Gastroesophageal sphincter (tissue), 4 donors: Measurements from ENCODE around the gene ARHGAP25. TPM values are rescaled to one million over a fixed set of nuclear protein-coding genes. Genes with fewer than 3 reads are reported as not detected.

Experiments
- ATAC-seq: fragments of 150-250 bp; one replicate; pipeline ENCODE4 v1.9.1; 2016; ENCODE audit warnings: mild to moderate bottlenecking, moderate library complexity
- H3K27ac ChIP-seq, 4 donors: fragments of 200-600 bp; sonication (generic) in 3 of 4; 1 replicate in 3 of 4; 2 replicates in 1 of 4; pipeline ENCODE4 v1.5.1; 2016 to 2019
- H3K27me3 ChIP-seq: fragments of 200-600 bp; sonication (generic); one replicate; pipeline ENCODE4 v1.5.1; 2019
- H3K36me3 ChIP-seq, 2 donors: fragments of 200-600 bp; sonication (generic); one replicate each; pipeline ENCODE4 v1.5.1; 2019; ENCODE audit warnings: control low read depth in 1 of 2
- H3K4me1 ChIP-seq, 3 donors: fragments of 200-600 bp; sonication (generic); 1 replicate in 2 of 3; 2 replicates in 1 of 3; pipeline ENCODE4 v1.5.1; 2016 to 2019; ENCODE audit warnings: control low read depth in 2 of 3
- H3K4me3 ChIP-seq, 2 donors: fragments of 200-600 bp; sonication (generic); one replicate each; pipeline ENCODE4 v1.5.1; 2019; ENCODE audit warnings: mild to moderate bottlenecking in 1 of 2, moderate library complexity in 1 of 2
- H3K9me3 ChIP-seq, 3 donors: fragments of 200-600 bp; sonication (generic); one replicate each; pipeline ENCODE4 v1.5.1; 2017 to 2019; ENCODE audit warnings: control low read depth in 2 of 3
- CTCF ChIP-seq, 4 experiments: fragments of 200-600 bp in 2 of 4; fragments of 450-650 bp in 2 of 4; sonication (generic) in 1 of 4; IDR thresholded peaks; one replicate each; pipeline ENCODE4 v1.5.1; 2017 to 2019; ENCODE audit warnings: antibody characterized with exemption in 4 of 4, mild to moderate bottlenecking in 2 of 4, moderate library complexity in 2 of 4
- EP300 ChIP-seq: sonication (generic); formaldehyde crosslinking; IDR thresholded peaks from one replicate; pipeline ENCODE4 v1.6.1; 2017; ENCODE audit warnings: antibody characterized with exemption, mild to moderate bottlenecking
- POLR2A ChIP-seq, 2 donors: fragments of 450-650 bp; IDR thresholded peaks; one replicate each; pipeline ENCODE4 v1.6.1; 2017; ENCODE audit warnings: antibody characterized with exemption in 2 of 2, mild to moderate bottlenecking in 2 of 2, moderate library complexity in 1 of 2
- POLR2AphosphoS5 ChIP-seq: sonication (generic); formaldehyde crosslinking; IDR thresholded peaks from one replicate; pipeline ENCODE4 v1.6.1; 2017; ENCODE audit warnings: antibody characterized with exemption
- WGBS, 2 donors: methylation state at CpG; one replicate each; pipeline ENCODE4 v1.1.5; 2018; ENCODE audit warnings: low coverage in 1 of 2; 5-methylcytosine and 5-hydroxymethylcytosine counted together
- total RNA-seq, 4 donors: library from RNA; depleted of rRNA; stranded (reverse); fragments of >200 nt; gene quantifications; one replicate each; pipeline ENCODE4 v1.1.0, GENCODE V29; 2016

ARHGAP25 gene
- total RNA-seq, 4 donors from 2014 or later = 2.2 to 7.3 (median 4.4) TPM

- no peak for ATAC-seq
- H3K27ac ChIP-seq = no peak overlapping the region
- WGBS, 2 donors = 80 to 82% methylated on average over 1 of the region's 2 CpGs
Measured at GRCh38 chr2:68824831-68825230, 90.2 kb downstream of the ARHGAP25 start.

GRCh38 chr2:68825866-68826265 is 91.3 kb downstream of the ARHGAP25 start:
- no peak for ATAC-seq
- TF ChIP-seq CTCF (IDR thresholded peaks at IDR 0.05) = no peak
- TF ChIP-seq POLR2AphosphoS5 = no peak
- TF ChIP-seq POLR2A (IDR thresholded peaks at IDR 0.05) = no peak
- TF ChIP-seq EP300 = no peak
- Histone ChIP-seq H3K27me3 (no peaks in the 10 kb centered on the region), H3K36me3 (no peaks in the 10 kb centered on the region), H3K4me1 (peaks cover 0 to 33% (median 11%) of the 10 kb centered on the region in 3 donors), H3K27ac (no peak overlapping the region), H3K9me3 (no peaks in the 10 kb centered on the region), H3K4me3 (no peak overlapping the region)
- WGBS, 2 donors = 80 to 85% methylated on average over 2 to 5 of the region's 5 CpGs

More at GRCh38 chr2:68824831-68825230, 90.2 kb downstream of the ARHGAP25 start:
- H3K9me3 ChIP-seq = no peaks in the 10 kb centered on the region
- no peaks in the 10 kb centered on the region for H3K36me3 ChIP-seq
- H3K4me1 ChIP-seq = peaks cover 0 to 23% (median 11%) of the 10 kb centered on the region in 3 donors
- H3K27me3 ChIP-seq = no peaks in the 10 kb centered on the region
- TF ChIP-seq CTCF (IDR thresholded peaks at IDR 0.05) (no peak), POLR2A (IDR thresholded peaks at IDR 0.05) (no peak), EP300 (no peak)
- H3K4me3 ChIP-seq = no peak overlapping the region

GRCh38 chr2:68827666-68828065 is 93.1 kb downstream of the ARHGAP25 start:
- Histone ChIP-seq H3K4me1 (peaks cover 0 to 51% (median 25%) of the 10 kb centered on the region in 3 donors), H3K27me3 (no peaks in the 10 kb centered on the region), H3K36me3 (no peaks in the 10 kb centered on the region), H3K27ac (no peak overlapping the region), H3K9me3 (no peaks in the 10 kb centered on the region), H3K4me3 (no peak overlapping the region)
- 97 to 100% methylated on average over 2 to 4 of the region's 4 CpGs for WGBS, 2 donors
- no peak for ATAC-seq
- TF ChIP-seq POLR2A (IDR thresholded peaks at IDR 0.05) = no peak
- TF ChIP-seq EP300 = no peak
- TF ChIP-seq CTCF (IDR thresholded peaks at IDR 0.05) = no peak
- TF ChIP-seq POLR2AphosphoS5 = no peak

- 0% methylated on average over 1 to 8 of the region's 10 CpGs for WGBS, 2 donors
- TF ChIP-seq EP300 = no peak
- peak; percentile 92 for TF ChIP-seq POLR2AphosphoS5
- TF ChIP-seq CTCF (IDR thresholded peaks at IDR 0.05) = peak in 2 of 4 experiments; percentile 12 to 43
Measured at GRCh38 chr2:68828887-68829708, 94.5 kb downstream of the ARHGAP25 start.

GRCh38 chr2:68829749-68830148 is 95.1 kb downstream of the ARHGAP25 start:
- H3K4me1 ChIP-seq = peaks cover 0 to 54% (median 25%) of the 10 kb centered on the region in 3 donors

More at GRCh38 chr2:68828887-68829708, 94.5 kb downstream of the ARHGAP25 start:
- ATAC-seq = peak; percentile 85
- H3K27me3 ChIP-seq = no peaks in the 10 kb centered on the region
- peak overlapping the region in 1 of 2 donors; percentile 9 for H3K4me3 ChIP-seq
- peaks cover 0 to 54% (median 25%) of the 10 kb centered on the region in 3 donors for H3K4me1 ChIP-seq
- no peaks in the 10 kb centered on the region for H3K36me3 ChIP-seq
- H3K27ac ChIP-seq = peak overlapping the region; percentile 6 to 80 (median 74)
- H3K9me3 ChIP-seq = no peaks in the 10 kb centered on the region

More at GRCh38 chr2:68829749-68830148, 95.1 kb downstream of the ARHGAP25 start:
- Histone ChIP-seq H3K9me3 (no peaks in the 10 kb centered on the region), H3K27ac (peak overlapping the region; percentile 6 to 80 (median 74)), H3K4me3 (no peak overlapping the region), H3K36me3 (no peaks in the 10 kb centered on the region), H3K27me3 (no peaks in the 10 kb centered on the region)
- ATAC-seq = no peak
- 25 to 47% methylated on average over 1 to 2 of the region's 2 CpGs for WGBS, 2 donors
- TF ChIP-seq POLR2AphosphoS5 (no peak), CTCF (IDR thresholded peaks at IDR 0.05) (no peak), EP300 (no peak), POLR2A (IDR thresholded peaks at IDR 0.05) (no peak)
